ENCODE measurements around the gene TMEM138.
"Not testable (repeated sequence)": the region's sequence is repeated elsewhere in the genome, so short reads cannot be mapped to it uniquely, and the experiment has no call there.

TMEM138 gene

GRCh38 chr11:61364012-61364675 lies 2.0 kb downstream of the TMEM138 start:
- DNase-seq (ENCODE audit: low read depth) = no peak

GRCh38 chr11:61367406-61367805 lies 5.2 kb downstream of the TMEM138 start:
- no peak for DNase-seq (ENCODE audit: low read depth)

GRCh38 chr11:61368646-61369045 lies 6.5 kb downstream of the TMEM138 start:
- no peak for DNase-seq (ENCODE audit: low read depth)

GRCh38 chr11:61369372-61370348 lies 7.5 kb downstream of the TMEM138 start:
- DNase-seq (ENCODE audit: low read depth) = no peak

GRCh38 chr11:61370349-61371005 lies 8.3 kb downstream of the TMEM138 start:
- DNase-seq (ENCODE audit: low read depth) = no peak

- DNase-seq (ENCODE audit: low read depth) = no peak
These were observed 10.7 kb downstream of the TMEM138 start for GRCh38 chr11:61372659-61373420.

GRCh38 chr11:61375761-61376108 lies 13.6 kb downstream of the TMEM138 start:
- no peak for DNase-seq (ENCODE audit: low read depth)

- DNase-seq (ENCODE audit: low read depth) = no peak
These were observed 15.4 kb downstream of the TMEM138 start for GRCh38 chr11:61377461-61378160.

- DNase-seq (ENCODE audit: low read depth) = no peak
These were observed 16.6 kb downstream of the TMEM138 start for GRCh38 chr11:61378713-61379313.

- DNase-seq (ENCODE audit: low read depth) = no peak
These were observed 18.7 kb downstream of the TMEM138 start for GRCh38 chr11:61380884-61381283.

- not testable (repeated sequence) for DNase-seq (ENCODE audit: low read depth)
These were observed 21.7 kb downstream of the TMEM138 start for GRCh38 chr11:61383859-61384258.

- DNase-seq (ENCODE audit: low read depth) = no peak
These were observed 22.4 kb downstream of the TMEM138 start for GRCh38 chr11:61384271-61385242.

GRCh38 chr11:61390161-61390560 lies 28.0 kb downstream of the TMEM138 start:
- no peak for DNase-seq (ENCODE audit: low read depth)

- DNase-seq (ENCODE audit: low read depth) = no peak
These were observed 30.9 kb downstream of the TMEM138 start for GRCh38 chr11:61392981-61393595.

- no peak for DNase-seq (ENCODE audit: low read depth)
These were observed 39.0 kb downstream of the TMEM138 start for GRCh38 chr11:61401173-61401572.

GRCh38 chr11:61401573-61401972 lies 39.4 kb downstream of the TMEM138 start:
- no peak for DNase-seq (ENCODE audit: low read depth)

GRCh38 chr11:61403658-61404057 lies 41.5 kb downstream of the TMEM138 start:
- DNase-seq (ENCODE audit: low read depth) = no peak

GRCh38 chr11:61404103-61404502 lies 41.9 kb downstream of the TMEM138 start:
- DNase-seq (ENCODE audit: low read depth) = no peak

- DNase-seq (ENCODE audit: low read depth) = no peak
These were observed 42.5 kb downstream of the TMEM138 start for GRCh38 chr11:61404641-61405040.

Data from activated T-helper 1 cell treated with Interleukin-2 at 50 U/mL for 16 hours (primary cell).